Neuronal stem cell (in vitro differentiated cells): ENCODE measurements around the gene ZNF783.
A peak's percentile ranks its signal among the peaks of the same experiment; 100 is the strongest.
"Not testable (repeated sequence)": the region's sequence is repeated elsewhere in the genome, so short reads cannot be mapped to it uniquely, and the experiment has no call there.

Experiments
- DNase-seq: peaks from one replicate; pipeline ENCODE4 v3.0.0-alpha.2; 2013; ENCODE audit warnings: low spot score
- H2AFZ ChIP-seq: one replicate; pipeline ENCODE4 v1.6.1; 2013; ENCODE audit warnings: mild to moderate bottlenecking, low read length, inconsistent platforms
- H2AK5ac ChIP-seq: 2 replicates; pipeline ENCODE4 v1.6.1; 2013; ENCODE audit warnings: low read depth, mild to moderate bottlenecking, inconsistent platforms, low read length, moderate library complexity, mixed read lengths
- H2BK120ac ChIP-seq: 2 replicates; pipeline ENCODE4 v1.6.1; 2013; ENCODE audit warnings: low read depth, mild to moderate bottlenecking, inconsistent platforms, low read length, moderate library complexity, mixed read lengths
- H2BK12ac ChIP-seq: one replicate; pipeline ENCODE4 v1.6.1; 2013; ENCODE audit warnings: low read length, inconsistent platforms
- H2BK15ac ChIP-seq: 2 replicates; pipeline ENCODE4 v1.6.1; 2013; ENCODE audit warnings: mild to moderate bottlenecking, low read length, inconsistent platforms, mixed read lengths
- H2BK5ac ChIP-seq: one replicate; pipeline ENCODE4 v1.6.1; 2013; ENCODE audit warnings: inconsistent platforms, mild to moderate bottlenecking, low read length, moderate library complexity
- H3K14ac ChIP-seq: one replicate; pipeline ENCODE4 v1.6.1; 2013; ENCODE audit warnings: low read length, inconsistent platforms
- H3K18ac ChIP-seq: 2 replicates; pipeline ENCODE4 v1.6.1; 2013; ENCODE audit warnings: low read length, inconsistent platforms
- H3K23ac ChIP-seq: 2 replicates; pipeline ENCODE4 v1.6.1; 2013; ENCODE audit warnings: low read depth, mild to moderate bottlenecking, mixed read lengths, low read length, inconsistent platforms; ENCODE audit not compliant: poor library complexity
- H3K27ac ChIP-seq: replicated peaks from 3 replicates; pipeline ENCODE4 v1.5.1; 2013; ENCODE audit warnings: low read length, inconsistent platforms
- H3K27me3 ChIP-seq, 3 experiments: 2 replicates each; pipeline ENCODE4 v1.6.1; 2013; ENCODE audit warnings: low read length in 3 of 3, mild to moderate bottlenecking in 2 of 3, inconsistent platforms in 1 of 3, low read depth in 1 of 3, mixed read lengths in 1 of 3, moderate library complexity in 1 of 3; ENCODE audit not compliant: control insufficient read depth in 3 of 3, insufficient read depth in 3 of 3
- H3K36me3 ChIP-seq, 2 donors: replicated peaks in 1 of 2; 2 replicates each; pipeline ENCODE4 v1.6.1; 2013; ENCODE audit warnings: low read length in 2 of 2; ENCODE audit not compliant: control insufficient read depth in 2 of 2, insufficient read depth in 2 of 2
- H3K4ac ChIP-seq: 2 replicates; pipeline ENCODE4 v1.6.1; 2013; ENCODE audit warnings: inconsistent platforms, mild to moderate bottlenecking, low read length, moderate library complexity
- H3K4me1 ChIP-seq, 2 donors: 1 replicate in 1 of 2; 2 replicates in 1 of 2; pipeline ENCODE4 v1.6.1; 2013; ENCODE audit warnings: low read length in 2 of 2, low read depth in 1 of 2; ENCODE audit not compliant: control insufficient read depth in 2 of 2, insufficient read depth in 1 of 2
- H3K4me2 ChIP-seq: one replicate; pipeline ENCODE4 v1.6.1; 2013; ENCODE audit warnings: mild to moderate bottlenecking, low read length, inconsistent platforms; ENCODE audit not compliant: insufficient read depth, poor library complexity, severe bottlenecking
- H3K4me3 ChIP-seq, 2 donors: 2 replicates each; pipeline ENCODE4 v1.5.1; 2013; ENCODE audit warnings: low read length in 2 of 2, mild to moderate bottlenecking in 2 of 2, inconsistent platforms in 1 of 2, moderate library complexity in 1 of 2
- H3K79me1 ChIP-seq: one replicate; pipeline ENCODE4 v1.6.1; 2013; ENCODE audit warnings: low read depth, mild to moderate bottlenecking, inconsistent platforms, low read length, moderate library complexity
- H3K9ac ChIP-seq: one replicate; pipeline ENCODE4 v1.6.1; 2013; ENCODE audit warnings: mild to moderate bottlenecking, low read depth, low read length, inconsistent platforms; ENCODE audit not compliant: poor library complexity
- H3K9me3 ChIP-seq, 2 donors: replicated peaks in 1 of 2; 2 replicates each; pipeline versions ENCODE3 to v1.6.1; 2013; ENCODE audit warnings: low read length in 2 of 2, mild to moderate bottlenecking in 2 of 2, inconsistent platforms in 1 of 2, low read depth in 1 of 2, mixed read lengths in 1 of 2, moderate library complexity in 1 of 2; ENCODE audit not compliant: control insufficient read depth in 2 of 2, insufficient read depth in 1 of 2
- H4K8ac ChIP-seq: one replicate; pipeline ENCODE4 v1.6.1; 2013; ENCODE audit warnings: low read depth, mild to moderate bottlenecking, inconsistent platforms, low read length, moderate library complexity
- H4K91ac ChIP-seq: one replicate; pipeline ENCODE4 v1.6.1; 2013; ENCODE audit warnings: low read length, low read depth, mild to moderate bottlenecking, inconsistent platforms; ENCODE audit not compliant: poor library complexity
- WGBS, 2 donors: extraction: QIAGEN DNeasy Blood & Tissue Kit; methylation state at CpG; one replicate each; pipeline ENCODE4 v1.1.7; 2013; ENCODE audit warnings: missing lambda C conversion rate in 2 of 2, mixed read lengths in 1 of 2; ENCODE audit not compliant: insufficient read length in 2 of 2, insufficient replicate concordance in 1 of 2; ENCODE audit errors: extremely low coverage in 2 of 2; 5-methylcytosine and 5-hydroxymethylcytosine counted together

Gene ZNF783

DNA sequence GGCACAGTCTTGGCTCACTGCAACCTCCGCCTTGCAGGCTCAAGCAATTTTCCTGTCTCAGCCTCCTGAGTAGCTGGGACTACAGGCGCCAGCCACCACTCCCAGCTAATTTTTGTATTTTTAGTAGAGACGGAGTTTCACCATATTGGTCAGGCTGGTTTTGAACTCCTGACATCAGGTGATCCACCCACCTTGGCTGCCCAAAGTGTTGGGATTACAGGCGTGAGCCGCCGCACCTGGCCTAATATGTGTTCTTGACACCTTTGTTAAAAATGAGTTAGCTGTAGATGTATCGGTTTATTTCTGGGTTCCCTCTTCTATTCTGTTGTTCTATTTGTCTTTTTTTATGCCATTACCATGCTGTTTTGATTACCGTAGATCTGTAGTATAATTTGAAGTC, 12.4 kb downstream of the ZNF783 start:
- H2AK5ac ChIP-seq, H3K9me3 ChIP-seq, DNase-seq, H2BK15ac ChIP-seq, H3K23ac ChIP-seq, H3K27me3 ChIP-seq, H3K18ac ChIP-seq, H4K91ac ChIP-seq, H2BK120ac ChIP-seq, H2BK12ac ChIP-seq, H3K4ac ChIP-seq, H3K79me1 ChIP-seq, H3K27ac ChIP-seq, H3K4me1 ChIP-seq, H2AFZ ChIP-seq, H3K9ac ChIP-seq, H3K14ac ChIP-seq, H3K4me3 ChIP-seq, H3K4me2 ChIP-seq, H2BK5ac ChIP-seq, H4K8ac ChIP-seq: not testable (repeated sequence)
- peaks cover 10 to 20% of the 10 kb centered on the region in 2 donors for H3K36me3 ChIP-seq
- no CpG with 5 or more reads among the region's 8 CpGs for WGBS, 2 donors

DNA sequence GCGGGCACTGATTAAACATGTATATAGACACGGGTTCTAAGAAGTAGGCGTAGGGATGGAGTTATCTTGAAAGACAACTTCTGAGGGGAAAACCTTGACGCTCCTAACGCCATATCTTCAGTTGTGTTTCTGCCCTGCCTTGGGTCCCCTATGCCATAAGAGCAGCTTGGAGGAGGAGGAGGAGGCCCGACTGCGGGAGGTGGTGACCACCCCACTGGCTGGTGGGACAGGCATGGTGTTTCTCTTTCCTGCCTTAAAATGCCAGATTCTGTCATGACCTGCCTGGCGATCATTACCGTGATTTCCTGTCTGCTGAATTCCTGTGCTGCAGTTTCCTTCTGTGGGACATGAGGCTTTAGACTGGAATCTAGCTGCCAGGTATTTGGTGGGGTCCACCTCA, 15.9 kb downstream of the ZNF783 start:
- H3K4me2 ChIP-seq, result no peak overlapping the region
- H3K27me3 ChIP-seq, result no peaks in the 10 kb centered on the region
- no peak overlapping the region for H4K8ac ChIP-seq
- no peak overlapping the region for H2BK120ac ChIP-seq
- no peak overlapping the region for H3K4me3 ChIP-seq
- no peak overlapping the region for H3K18ac ChIP-seq
- no peaks in the 10 kb centered on the region for H3K9me3 ChIP-seq
- no peak overlapping the region for H3K14ac ChIP-seq
- no peak overlapping the region for H2BK5ac ChIP-seq
- no peaks in the 10 kb centered on the region for H3K4me1 ChIP-seq
- H3K9ac ChIP-seq, result no peak overlapping the region
- no peak overlapping the region for H3K27ac ChIP-seq
- H3K4ac ChIP-seq, result no peak overlapping the region
- no peak overlapping the region for H2AK5ac ChIP-seq
- no peak overlapping the region for H4K91ac ChIP-seq
- no peak for DNase-seq
- H2BK12ac ChIP-seq, result no peak overlapping the region
- H3K36me3 ChIP-seq, result peaks cover 13 to 16% of the 10 kb centered on the region in 2 donors
- H2BK15ac ChIP-seq, result no peak overlapping the region
- no peak overlapping the region for H2AFZ ChIP-seq
- no peaks in the 10 kb centered on the region for H3K79me1 ChIP-seq
- no CpG with 5 or more reads among the region's 9 CpGs for WGBS, 2 donors
- no peak overlapping the region for H3K23ac ChIP-seq

GRCh38 chr7:149278396-149278795, 16.4 kb downstream of the ZNF783 start:
- peak overlapping the region; percentile 23 for H3K14ac ChIP-seq
- no peak overlapping the region for H3K4me3 ChIP-seq
- no peaks in the 10 kb centered on the region for H3K4me1 ChIP-seq
- no peak overlapping the region for H2BK15ac ChIP-seq
- no peaks in the 10 kb centered on the region for H3K27me3 ChIP-seq
- H3K23ac ChIP-seq, result peak overlapping the region; percentile 43
- no peak overlapping the region for H3K9ac ChIP-seq
- H3K79me1 ChIP-seq, result no peaks in the 10 kb centered on the region
- no CpG with 5 or more reads among the region's 11 CpGs for WGBS, 2 donors
- H3K27ac ChIP-seq, result no peak overlapping the region
- H4K91ac ChIP-seq, result no peak overlapping the region
- H3K9me3 ChIP-seq, result no peaks in the 10 kb centered on the region
- H2AFZ ChIP-seq, result no peak overlapping the region
- H2BK5ac ChIP-seq, result no peak overlapping the region
- H3K36me3 ChIP-seq, result peaks cover 13 to 16% of the 10 kb centered on the region in 2 donors
- H3K4ac ChIP-seq, result no peak overlapping the region
- DNase-seq, result no peak
- peak overlapping the region; percentile 9 for H4K8ac ChIP-seq
- H3K18ac ChIP-seq, result no peak overlapping the region
- no peak overlapping the region for H2BK12ac ChIP-seq
- H2AK5ac ChIP-seq, result no peak overlapping the region
- H3K4me2 ChIP-seq, result no peak overlapping the region
- no peak overlapping the region for H2BK120ac ChIP-seq

DNA sequence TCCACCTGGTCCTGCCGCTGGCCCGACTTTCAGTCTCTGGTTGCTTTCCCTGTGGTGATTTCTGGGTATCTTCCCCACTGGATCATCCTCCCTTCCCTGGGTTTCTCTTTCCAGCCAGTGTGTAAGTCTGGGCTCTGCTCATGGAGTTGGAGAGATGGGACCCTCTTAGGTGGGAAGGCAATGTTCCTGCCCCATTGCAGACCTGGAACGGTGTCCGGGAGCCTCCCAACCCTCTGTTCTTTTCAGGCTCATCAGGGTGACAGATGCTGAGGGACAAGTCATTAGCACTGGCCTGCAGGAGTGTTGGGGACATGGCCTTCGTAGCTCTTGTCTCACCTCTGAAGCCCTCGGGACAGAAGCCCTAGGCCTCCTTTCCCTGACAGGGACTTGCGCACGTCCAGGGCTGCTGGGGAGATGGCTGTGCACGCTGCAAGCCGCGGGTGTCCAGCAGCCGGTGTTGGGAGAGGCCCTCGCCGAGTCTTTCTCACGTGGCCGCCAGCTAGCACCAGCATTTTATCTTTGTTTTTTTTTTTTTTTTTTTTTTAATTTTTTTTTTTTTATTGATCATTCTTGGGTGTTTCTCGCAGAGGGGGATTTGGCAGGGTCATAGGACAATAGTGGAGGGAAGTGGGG, 17.2 kb downstream of the ZNF783 start:
- no peak overlapping the region for H2BK120ac ChIP-seq
- no peak overlapping the region for H4K8ac ChIP-seq
- no peak overlapping the region for H2BK15ac ChIP-seq
- no peak overlapping the region for H3K27ac ChIP-seq
- no peaks in the 10 kb centered on the region for H3K9me3 ChIP-seq
- no peak overlapping the region for H3K4ac ChIP-seq
- H2AFZ ChIP-seq, result no peak overlapping the region
- no peak overlapping the region for H3K9ac ChIP-seq
- no peaks in the 10 kb centered on the region for H3K79me1 ChIP-seq
- H3K23ac ChIP-seq, result no peak overlapping the region
- no peak for DNase-seq
- WGBS, 2 donors, result no CpG with 5 or more reads among the region's 17 CpGs
- no peak overlapping the region for H2BK5ac ChIP-seq
- H3K14ac ChIP-seq, result no peak overlapping the region
- H3K4me2 ChIP-seq, result no peak overlapping the region
- no peak overlapping the region for H3K18ac ChIP-seq
- no peaks in the 10 kb centered on the region for H3K27me3 ChIP-seq
- H4K91ac ChIP-seq, result no peak overlapping the region
- H3K36me3 ChIP-seq, result peaks cover 13 to 16% of the 10 kb centered on the region in 2 donors
- H2AK5ac ChIP-seq, result no peak overlapping the region
- no peak overlapping the region for H3K4me3 ChIP-seq
- no peaks in the 10 kb centered on the region for H3K4me1 ChIP-seq
- no peak overlapping the region for H2BK12ac ChIP-seq
